Caki2 (cell line): ENCODE results near the gene GAS6. TPM values are rescaled to one million over a fixed set of nuclear protein-coding genes. Genes with fewer than 3 reads are reported as not detected.

ENCODE experiments used
- DNase-seq: peaks from one replicate; pipeline ENCODE4 v3.0.0-alpha.2; 2015; ENCODE audit warnings: low read depth
- in situ Hi-C: cut with HindIII; loops from 2 replicates; pipeline ENCODE4 v1.10.0; 2016; ENCODE audit warnings: low sequenced_read_pairs, low pct_unique_long_range_greater_than_20kb, mixed read lengths
- total RNA-seq: library from RNA; depleted of rRNA; stranded (reverse); fragments of >200 nt; shearing (Covaris generic); gene quantifications from 2 replicates; pipeline ENCODE4 v1.2.3, GENCODE V29; 2014; ENCODE audit warnings: low replicate concordance

GAS6 gene
- total RNA-seq, 1 experiment from 2014 or later = 29.4 TPM

DNA sequence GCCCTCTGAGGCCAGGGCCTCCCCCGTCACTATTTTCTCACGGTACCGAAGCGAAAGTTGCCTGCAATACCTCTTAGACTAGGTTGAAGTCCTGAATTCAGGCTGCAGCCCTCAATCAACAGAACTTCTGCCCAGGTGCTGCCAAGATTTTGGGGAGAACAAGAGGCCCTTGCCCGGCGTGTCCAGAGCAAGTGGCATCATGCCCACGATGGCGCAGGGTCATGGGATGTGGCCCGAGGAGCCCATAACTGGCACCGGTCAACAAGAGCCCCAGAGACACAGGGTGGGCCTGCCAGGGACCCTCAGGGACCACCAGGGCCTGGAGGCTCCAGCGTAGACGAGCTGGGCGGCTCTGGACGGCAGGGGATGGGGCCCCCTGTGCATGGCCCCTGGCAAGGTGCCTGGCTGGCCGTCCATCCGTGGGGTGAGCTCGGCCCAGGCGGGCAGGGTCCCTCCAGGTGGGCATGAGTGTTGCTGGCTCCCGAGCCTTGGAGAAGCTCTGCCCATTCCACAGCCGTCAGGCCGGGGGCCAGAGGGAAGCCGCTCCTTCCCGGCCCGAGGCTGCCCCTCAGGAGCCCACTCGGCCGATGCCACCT, 45.1 kb downstream of the GAS6 start:
- in situ Hi-C loops = no loop called here
- no peak for DNase-seq

DNA sequence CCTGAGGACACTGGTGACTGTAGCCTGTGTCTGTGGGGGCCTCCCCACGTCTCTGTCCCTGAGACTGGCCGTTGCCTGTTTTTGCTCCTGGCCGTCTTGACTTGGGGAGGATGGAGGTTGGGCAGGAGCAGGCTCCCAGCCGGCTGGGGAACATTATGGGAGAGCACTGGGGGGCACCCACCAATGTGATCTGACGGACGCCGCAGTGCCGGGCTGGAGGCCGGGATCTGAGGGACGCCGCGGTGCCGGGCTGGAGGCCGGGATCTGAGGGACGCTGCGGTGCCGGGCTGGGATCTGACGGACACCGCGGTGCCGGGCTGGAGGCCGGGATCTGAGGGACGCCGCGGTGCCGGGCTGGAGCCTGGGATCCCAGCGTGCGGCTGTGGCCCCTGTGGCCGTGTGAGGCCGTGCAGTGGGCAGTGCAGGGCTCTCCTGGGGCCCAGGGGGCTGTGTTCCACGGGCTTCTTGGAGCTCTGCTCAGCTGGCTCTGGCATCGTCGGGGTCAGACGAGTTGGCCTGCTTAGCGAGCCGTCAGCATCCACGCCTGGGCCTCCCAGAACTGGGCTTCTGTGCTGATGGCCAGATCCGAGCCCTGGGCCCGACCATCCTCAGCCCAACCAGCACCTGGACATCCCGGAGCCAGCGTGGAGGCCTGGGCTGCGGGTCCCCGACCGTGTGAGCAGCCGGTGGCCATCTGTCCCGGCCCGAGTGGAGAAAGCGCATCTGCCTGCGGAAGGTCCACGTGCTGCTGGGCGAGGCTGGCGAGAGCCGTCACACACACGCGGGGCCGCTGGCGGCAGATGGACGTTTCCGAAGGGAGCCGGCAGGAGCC, 45.8 kb downstream of the GAS6 start:
- in situ Hi-C loops = no loop called here
- no peak for DNase-seq

DNA sequence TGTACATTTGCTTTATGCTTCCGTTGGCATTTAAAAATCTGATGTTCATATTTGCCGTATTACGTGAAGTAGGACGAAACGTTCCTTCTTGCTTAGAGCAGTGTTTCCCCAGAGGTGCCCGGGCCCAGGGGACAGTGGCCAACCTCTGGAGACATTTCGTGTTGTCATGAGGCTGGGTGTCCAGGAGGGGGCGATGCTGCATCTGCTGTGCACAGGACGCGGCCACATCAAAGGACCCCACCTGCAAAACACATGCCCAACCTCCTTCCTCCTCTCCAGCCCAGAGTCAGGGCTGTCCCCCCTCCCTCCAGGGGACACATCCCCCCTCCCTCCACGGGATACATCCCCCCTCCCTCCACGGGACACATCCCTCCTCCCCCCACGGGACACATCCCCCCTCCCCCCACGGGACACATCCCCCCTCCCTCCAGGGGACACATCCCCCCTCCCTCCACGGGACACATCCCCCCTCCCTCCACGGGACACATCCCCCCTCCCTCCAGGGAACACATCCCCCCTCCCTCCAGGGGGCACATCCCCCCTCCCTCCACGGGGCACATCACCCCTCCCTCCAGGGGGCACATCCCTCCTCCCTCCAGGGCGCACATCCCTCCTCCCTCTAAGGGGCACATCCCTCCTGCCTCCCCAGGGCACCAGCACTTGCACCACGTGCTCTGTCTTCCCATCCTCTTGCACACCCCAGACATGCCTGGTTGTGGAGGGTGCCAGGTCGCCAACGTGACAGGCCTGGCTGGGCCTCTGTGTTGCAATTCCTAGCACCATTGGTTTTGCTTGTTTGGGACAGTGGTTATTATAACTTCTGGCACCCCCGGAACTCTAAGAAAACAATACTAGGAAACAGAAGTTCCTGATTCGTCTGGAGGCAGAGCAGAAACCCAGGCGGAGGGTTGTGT, 46.7 kb downstream of the GAS6 start:
- peak; percentile 43 for DNase-seq
- in situ Hi-C loops = no loop called here

DNA sequence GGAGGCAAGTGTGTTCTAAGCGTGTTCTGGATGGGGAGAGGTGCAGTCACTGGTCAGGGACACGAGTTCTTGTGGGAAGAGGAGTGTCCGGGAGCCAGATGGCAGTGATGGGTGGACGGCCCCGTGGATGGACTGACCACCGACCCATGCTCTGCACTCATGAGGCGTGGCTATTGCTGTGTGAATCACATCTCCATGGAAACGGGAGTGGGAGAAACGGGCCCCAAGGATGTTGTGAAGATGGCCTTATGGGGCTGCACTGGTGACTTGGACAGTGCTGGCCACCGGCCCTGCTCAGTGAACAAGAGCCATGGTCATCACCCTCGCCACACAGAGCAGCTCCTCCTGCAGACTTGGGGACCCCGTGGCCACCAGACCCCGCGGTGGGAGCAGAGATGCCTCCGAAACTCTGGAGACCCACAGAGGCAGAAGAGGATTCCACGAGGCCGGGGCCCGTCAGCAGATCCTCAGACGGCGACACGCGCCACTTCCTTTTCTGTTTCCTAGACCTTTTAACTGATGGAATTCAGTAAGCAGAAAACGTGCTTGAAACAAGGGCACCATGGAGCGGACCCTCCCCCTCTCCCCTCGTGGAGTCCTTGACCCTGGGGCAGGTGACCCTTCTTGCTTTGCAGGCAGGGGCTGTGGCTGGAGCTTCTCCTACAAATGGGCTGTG, 47.5 kb downstream of the GAS6 start:
- in situ Hi-C loops = no loop called here
- DNase-seq = no peak

DNA sequence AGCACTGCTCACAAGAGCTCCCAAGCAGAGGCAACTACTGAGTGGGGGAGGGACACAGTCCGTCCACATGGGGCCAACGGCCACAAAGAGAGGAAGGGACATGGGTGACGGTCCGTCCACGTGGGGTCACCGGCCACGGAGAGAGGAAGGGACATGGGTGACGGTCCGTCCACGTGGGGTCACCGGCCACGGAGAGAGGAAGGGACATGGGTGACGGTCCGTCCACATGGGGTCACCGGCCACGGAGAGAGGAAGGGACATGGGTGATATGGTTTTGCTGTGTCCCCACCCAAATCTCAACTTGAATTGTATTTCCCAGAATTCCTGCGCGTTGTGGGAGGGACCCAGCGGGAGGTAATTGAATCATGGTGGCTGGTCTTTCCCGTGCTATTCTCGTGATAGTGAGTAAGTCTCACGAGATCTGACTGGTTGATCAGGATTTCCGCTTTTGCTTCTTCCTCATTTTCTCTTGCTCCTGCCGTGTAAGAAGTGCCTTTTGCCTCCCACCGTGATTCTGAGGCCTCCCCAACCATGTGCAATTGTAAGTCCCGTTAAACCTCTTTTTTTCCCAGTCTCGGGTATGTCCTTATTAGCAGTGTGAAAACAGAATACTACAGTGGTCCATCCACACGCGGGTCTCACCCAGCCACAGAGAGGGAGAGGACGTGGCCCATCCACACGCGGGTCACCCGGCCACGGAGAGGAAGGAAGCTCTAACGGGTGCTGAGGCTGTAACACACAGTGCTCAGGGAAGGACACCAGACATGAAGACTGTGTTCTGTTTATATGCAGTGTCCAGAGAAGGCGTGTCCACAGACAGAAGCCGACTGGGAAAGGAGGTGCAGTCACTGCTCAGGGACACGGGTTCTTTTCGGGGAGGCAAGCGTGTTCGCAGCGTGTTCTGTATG, 48.5 kb downstream of the GAS6 start:
- in situ Hi-C loops = no loop called here
- no peak for DNase-seq

DNA sequence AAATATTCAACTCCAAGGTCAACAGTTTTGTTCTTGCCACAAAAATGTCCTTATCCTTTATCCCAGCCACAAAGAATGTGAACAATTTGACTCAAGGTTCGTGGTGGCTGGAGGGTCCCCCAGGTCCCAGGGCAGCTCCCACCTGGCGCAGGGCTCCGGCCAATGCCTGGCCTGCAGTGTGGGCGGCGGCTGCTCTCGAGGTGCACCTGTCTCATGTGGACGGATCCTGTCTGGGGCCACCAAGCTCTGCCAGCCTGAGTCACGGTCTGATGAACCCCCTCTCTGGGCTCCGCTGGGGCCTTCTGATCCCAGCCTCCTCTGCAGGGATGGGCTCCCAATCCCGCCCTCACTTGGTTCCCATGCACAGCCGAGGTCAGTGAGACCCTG, 49.4 kb downstream of the GAS6 start:
- DNase-seq = peak; percentile 68
- in situ Hi-C loops = no loop called here

DNA sequence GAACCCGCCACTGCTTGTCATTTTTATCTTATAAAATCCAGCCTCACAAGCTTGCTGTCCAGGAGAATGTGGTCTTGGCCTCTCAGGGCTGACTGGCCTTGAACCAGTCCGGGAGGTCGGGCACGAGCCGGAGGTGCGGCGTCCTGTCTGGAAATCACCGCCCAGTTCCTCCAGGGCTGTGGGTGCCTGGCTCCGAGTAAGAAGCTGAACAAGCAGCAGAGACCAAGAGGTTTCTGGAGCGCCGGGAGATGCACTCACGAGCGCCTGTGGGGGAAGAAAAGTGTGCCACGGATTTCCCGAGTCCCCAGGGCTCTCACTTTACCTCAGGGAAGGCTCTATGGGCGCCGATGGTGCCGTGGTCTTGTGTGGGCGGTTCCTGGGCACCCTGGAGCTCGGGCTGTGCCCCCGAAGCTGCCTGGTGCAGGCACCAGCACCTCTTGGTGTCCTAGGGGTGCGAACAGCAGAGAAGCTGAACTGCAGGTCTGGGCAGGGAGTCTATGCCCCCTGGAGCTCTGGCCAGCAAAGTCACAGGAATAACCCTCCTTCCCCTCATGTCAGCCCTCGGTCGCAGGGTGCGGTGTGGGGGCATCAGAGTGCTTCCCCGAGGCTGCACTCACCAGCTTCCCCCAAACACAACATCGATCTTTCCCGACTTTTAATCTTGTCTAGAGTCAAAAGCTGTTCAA, 50.0 kb downstream of the GAS6 start:
- peak; percentile 12 for DNase-seq
- in situ Hi-C loops = no loop called here

DNA sequence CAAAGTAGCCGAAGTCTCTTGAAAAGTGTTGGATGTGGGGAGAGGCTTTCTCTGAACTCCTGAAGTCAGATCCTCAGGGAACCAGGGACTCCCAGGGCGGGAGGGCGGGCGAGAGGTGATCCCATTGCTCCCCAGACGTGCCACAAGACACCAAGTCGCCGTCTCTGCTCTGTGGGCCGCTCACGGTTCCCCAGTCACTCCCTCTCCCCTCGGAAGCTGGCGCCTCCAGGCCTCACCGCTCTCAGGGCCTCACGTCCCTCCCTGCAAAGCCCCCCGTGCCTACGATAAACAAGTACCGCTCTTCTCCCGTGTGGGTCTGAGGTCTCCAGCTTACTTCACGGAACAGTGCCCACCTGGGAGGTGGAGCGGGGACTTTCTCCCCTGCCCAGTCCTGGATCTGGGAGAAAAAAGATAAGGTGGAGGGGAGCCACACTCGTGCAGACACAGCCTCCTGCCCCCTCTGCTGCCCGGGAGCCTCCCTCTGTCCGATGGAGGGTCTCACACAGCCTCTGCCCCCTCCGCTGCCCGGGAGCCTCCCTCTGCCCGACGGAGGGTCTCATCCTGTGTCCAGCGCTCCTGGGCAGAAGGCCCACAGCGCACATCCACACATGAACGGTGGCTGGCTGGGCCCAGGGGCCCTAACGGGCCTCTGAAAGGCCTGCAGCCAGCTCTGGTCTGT, 50.7 kb downstream of the GAS6 start:
- DNase-seq = no peak
- in situ Hi-C loops = no loop called here

DNA sequence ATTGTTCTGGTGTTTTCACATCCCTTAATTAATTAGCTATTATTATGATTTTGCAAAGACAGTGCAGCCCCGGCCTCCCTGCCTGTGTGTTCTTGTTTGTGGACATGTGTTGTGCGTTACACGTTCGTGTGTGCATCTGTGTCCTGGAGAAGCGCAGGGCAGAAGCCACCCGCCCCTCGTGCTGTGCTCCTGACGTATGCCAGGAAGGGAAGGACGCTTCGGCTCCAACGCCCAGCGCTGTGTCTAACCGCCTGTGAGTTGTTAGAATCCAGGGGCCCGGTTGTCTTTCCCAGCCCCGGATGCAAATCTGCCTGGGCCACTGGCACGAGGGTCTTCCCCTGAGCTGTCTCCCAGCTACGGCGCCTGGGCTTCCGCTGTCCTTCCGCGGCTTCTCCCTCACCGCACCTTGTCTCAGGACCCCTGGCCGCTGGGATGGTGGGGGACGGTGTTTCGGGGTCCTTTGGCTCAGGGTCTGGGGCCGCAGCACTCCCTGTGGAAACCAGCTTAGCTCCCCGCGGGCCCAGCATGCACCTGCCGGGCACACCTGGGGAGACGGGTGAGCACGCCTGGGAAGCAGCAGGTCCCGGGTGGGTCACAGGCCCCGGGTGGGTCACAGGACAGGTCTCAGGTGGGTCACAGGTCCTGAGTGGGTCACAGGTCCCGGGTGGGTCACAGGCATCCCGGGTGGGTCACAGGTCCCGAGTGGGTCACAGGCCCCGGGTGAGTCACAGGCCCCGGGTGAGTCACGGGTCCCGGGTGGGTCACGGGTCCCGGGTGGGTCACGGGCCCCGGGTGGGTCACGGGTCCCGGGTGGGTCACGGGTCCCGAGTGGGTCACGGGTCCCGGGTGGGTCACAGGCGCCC, 51.5 kb downstream of the GAS6 start:
- in situ Hi-C loops = no loop called here
- no peak for DNase-seq

DNA sequence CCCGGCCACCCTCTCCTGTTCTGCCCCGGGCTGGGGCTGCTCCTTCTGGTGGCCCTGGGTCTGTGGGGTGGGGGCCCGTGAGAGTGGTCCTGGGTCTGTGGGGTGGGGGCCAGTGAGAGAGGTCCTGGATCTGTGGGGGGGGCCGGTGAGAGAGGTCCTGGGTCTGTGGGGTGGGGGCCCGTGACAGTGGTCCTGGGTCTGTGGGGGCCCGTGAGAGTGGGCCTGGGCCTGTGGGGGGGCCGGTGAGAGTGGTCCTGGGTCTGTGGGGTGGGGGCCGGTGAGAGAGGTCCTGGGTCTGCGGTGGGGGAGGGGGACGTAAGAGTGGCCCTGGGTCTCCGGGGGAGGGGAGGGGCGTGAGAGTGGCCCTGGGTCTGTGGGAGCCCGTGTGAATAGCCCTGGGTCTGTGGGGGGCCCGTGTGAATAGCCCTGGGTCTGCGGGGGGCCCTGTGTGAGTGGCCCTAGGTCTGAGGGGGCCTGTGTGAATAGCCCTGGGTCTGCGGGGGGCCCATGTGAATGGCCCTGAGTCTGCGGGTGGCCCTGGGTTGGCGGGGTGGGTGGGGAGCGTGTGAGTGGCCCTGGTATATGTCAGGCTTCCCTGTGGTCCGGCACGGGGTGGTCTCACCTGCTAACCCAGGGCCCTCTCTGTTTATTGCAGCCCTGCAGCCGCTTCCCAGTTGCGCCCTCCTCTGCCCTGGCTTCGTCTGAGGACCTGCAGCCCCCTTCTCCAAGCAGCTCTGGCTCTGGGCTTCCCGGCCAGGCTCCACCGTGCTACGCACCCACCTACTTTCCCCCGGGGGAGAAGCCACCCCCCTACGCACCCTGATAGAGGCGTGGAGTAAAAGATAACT, 52.6 kb downstream of the GAS6 start:
- DNase-seq = no peak
- in situ Hi-C loops = no loop called here

DNA sequence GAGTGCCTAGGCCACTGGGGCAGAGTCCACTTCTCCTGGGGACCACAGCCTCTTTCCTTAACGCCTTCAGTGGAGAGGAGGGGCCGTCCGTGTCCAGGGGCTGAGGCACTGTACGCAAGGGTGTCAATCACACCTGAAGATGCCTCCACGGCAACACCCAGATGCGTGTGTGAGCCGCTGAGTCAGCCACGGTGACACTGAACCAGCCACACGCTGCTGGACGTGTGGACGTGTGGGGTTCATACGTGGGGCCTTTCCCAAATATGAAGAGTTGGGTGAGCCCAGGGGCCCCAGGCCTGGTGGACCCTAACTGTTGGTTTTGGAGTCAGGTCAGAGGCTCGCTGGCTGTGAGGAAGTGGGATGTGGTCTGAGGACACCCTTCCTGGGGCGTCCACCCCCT, 53.2 kb downstream of the GAS6 start:
- DNase-seq = no peak

DNA sequence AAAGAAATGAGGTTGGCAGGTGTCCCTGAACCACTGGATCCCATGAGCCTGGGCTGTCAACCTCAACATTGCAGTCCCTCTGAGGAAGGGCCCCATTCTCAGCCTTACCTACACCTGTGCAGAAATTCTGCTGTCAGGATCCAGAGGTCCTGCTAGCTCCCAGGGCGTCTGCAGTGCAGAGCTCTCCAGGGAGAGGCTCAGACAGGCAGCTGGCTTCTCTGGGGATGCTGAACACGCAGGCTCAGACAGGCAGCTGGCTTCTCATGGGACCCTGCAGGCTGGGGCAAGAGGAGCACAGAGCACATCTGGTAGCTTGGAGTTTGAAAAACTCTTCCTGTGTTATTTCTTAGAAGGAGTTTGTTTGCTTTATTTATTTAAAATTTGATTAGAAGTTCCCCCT, 53.9 kb downstream of the GAS6 start:
- DNase-seq = no peak
- in situ Hi-C loops = no loop called here

More for the DNA sequence above, 53.2 kb downstream of the GAS6 start:
- in situ Hi-C loops = no loop called here

DNA sequence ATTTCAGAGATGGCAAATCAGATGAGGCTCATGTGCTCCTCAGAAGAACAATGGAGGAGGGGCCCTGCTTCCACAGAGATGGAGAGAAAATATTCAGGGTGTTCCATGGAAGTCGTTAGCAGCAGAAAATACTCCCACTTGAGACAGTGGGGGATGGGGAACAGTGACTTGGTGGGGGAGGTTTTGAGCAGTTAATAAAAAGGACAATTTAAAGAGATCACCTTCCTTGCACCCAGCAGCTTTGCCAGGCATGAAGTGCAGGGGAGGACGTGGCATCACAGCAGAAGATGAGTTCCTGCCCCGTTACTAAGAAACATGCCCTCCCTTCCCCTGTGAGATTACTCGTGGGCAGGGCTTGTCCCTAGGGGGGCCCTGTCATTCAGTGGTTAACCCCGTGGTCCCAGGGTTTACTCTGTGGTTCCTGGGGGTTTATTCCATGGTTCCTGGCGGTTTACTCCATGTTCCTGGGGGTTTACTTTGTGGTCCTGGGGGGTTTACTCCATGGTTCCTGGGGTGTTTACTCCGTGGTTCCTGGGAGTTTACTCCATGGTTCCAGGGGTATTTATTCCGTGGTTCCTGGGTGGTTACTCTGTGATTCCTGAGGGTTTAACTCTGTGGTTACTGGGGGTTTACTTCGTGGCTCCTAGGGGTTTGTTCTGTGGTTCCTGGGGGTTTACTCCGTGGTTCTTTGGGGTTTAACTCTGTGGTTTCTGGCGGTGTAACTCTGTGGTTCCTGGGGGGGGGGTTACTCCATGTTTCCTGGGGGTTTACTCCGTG, 55.6 kb downstream of the GAS6 start:
- DNase-seq = no peak
- in situ Hi-C loops = no loop called here

DNA sequence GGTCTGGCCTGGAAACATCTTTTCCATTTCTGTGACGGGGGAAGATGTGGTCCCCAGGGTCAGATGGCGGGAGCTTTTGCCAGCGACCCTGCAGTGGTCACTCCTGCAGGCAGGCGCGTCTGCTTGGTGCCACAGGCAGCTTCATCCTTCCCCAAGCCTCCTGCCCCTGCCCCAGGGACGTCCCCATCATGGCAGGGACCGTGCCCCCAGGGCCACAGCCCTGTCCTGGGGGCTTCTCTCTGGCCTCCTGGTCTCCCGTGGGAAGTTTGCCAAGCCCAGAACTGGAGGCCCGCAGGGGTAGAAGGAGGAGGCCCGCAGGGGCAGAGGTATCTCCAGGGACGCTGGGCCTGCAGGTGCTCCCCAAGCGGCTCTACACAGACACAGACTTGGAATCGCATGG, 57.4 kb downstream of the GAS6 start:
- DNase-seq = no peak
- in situ Hi-C loops = no loop called here
